T1000 (cell line): ENCODE results near the gene NEURL2.
"Not testable (repeated sequence)": the region's sequence is repeated elsewhere in the genome, so short reads cannot be mapped to it uniquely, and the experiment has no call there.

Source experiments
- DNase-seq: peaks from one replicate; lab custom pipeline; 2025; ENCODE audit warnings: mixed read lengths; lab: John Stamatoyannopoulos, UW

NEURL2 gene

GRCh38 chr20:45920462-45921336 lies 29.7 kb upstream of the NEURL2 start:
- no peak for DNase-seq

- no peak for DNase-seq
Observed at GRCh38 chr20:45919542-45920399, 28.8 kb upstream of the NEURL2 start.

- no peak for DNase-seq
Observed at GRCh38 chr20:45918779-45919537, 27.9 kb upstream of the NEURL2 start.

GRCh38 chr20:45918182-45918737 lies 27.3 kb upstream of the NEURL2 start:
- DNase-seq = no peak

- DNase-seq = no peak
Observed at GRCh38 chr20:45917790-45918141, 26.8 kb upstream of the NEURL2 start.

GRCh38 chr20:45913116-45913515 lies 22.1 kb upstream of the NEURL2 start:
- DNase-seq = no peak

- no peak for DNase-seq
Observed at GRCh38 chr20:45912344-45912682, 21.3 kb upstream of the NEURL2 start.

- no peak for DNase-seq
Observed at GRCh38 chr20:45911486-45912343, 20.7 kb upstream of the NEURL2 start, which contains the start of gene PLTP. PLTP (minus strand) TSS chr20:45912155; CDS start chr20:45911452, 703 bp downstream.

- peak; percentile 100 for DNase-seq
Observed at GRCh38 chr20:45910670-45911485, 19.9 kb upstream of the NEURL2 start.

GRCh38 chr20:45909817-45910669 lies 19.0 kb upstream of the NEURL2 start:
- DNase-seq = no peak

- no peak for DNase-seq
Observed at GRCh38 chr20:45909336-45909808, 18.4 kb upstream of the NEURL2 start.

- DNase-seq = no peak
Observed at GRCh38 chr20:45908084-45908483, 17.1 kb upstream of the NEURL2 start.

- DNase-seq = no peak
Observed at GRCh38 chr20:45907219-45907948, 16.4 kb upstream of the NEURL2 start.

GRCh38 chr20:45905505-45906079 lies 14.6 kb upstream of the NEURL2 start:
- DNase-seq = peak; percentile 89

- DNase-seq = no peak
Observed at GRCh38 chr20:45904583-45905504, 13.8 kb upstream of the NEURL2 start.

- no peak for DNase-seq
Observed at GRCh38 chr20:45902199-45902701, 11.2 kb upstream of the NEURL2 start.

GRCh38 chr20:45901332-45901731 lies 10.3 kb upstream of the NEURL2 start:
- not testable (repeated sequence) for DNase-seq
